Fibroblast of lung (primary cell): Measurements from ENCODE around the gene COPS6. TPM values are rescaled to one million over a fixed set of nuclear protein-coding genes. Genes with fewer than 3 reads are reported as not detected.

ENCODE experiments used
- DNase-seq, 2 donors: peaks; one replicate each; pipeline versions ENCODE4 v3.0.0 to v3.0.0-alpha.2; 2010; ENCODE audit warnings: low read depth in 2 of 2
- H2AFZ ChIP-seq: 2 replicates; pipeline ENCODE4 v1.5.1; 2012; ENCODE audit warnings: low read length, control low read depth, inconsistent platforms
- H3K27ac ChIP-seq: 2 replicates; pipeline ENCODE4 v1.5.1; 2011; ENCODE audit warnings: low read length, control low read depth; ENCODE audit not compliant: insufficient read depth
- H3K27me3 ChIP-seq: 2 replicates; pipeline ENCODE4 v1.5.1; 2011; ENCODE audit warnings: mild to moderate bottlenecking, low read length; ENCODE audit not compliant: control insufficient read depth, insufficient read depth
- H3K36me3 ChIP-seq: 2 replicates; pipeline ENCODE4 v1.5.1; 2011; ENCODE audit warnings: low read length; ENCODE audit not compliant: control insufficient read depth, insufficient read depth
- H3K4me1 ChIP-seq: 2 replicates; pipeline ENCODE4 v1.5.1; 2011; ENCODE audit warnings: low read length; ENCODE audit not compliant: control insufficient read depth, insufficient read depth; ENCODE audit errors: extremely low read depth
- H3K4me2 ChIP-seq: 2 replicates; pipeline ENCODE4 v1.5.1; 2011; ENCODE audit warnings: low read length, control low read depth; ENCODE audit not compliant: insufficient read depth; ENCODE audit errors: extremely low read depth
- H3K4me3 ChIP-seq, 4 experiments: fragments of 200-600 bp in 1 of 4; sonication (generic) in 1 of 4; replicated peaks in 1 of 4; 2 replicates each; pipeline ENCODE4 v1.5.1; 2011 to 2016; ENCODE audit warnings: low read length in 4 of 4, low read depth in 3 of 4, mild to moderate bottlenecking in 3 of 4, control low read depth in 2 of 4, inconsistent platforms in 1 of 4, mixed read lengths in 1 of 4; ENCODE audit not compliant: insufficient read depth in 1 of 4; ENCODE audit errors: control extremely low read depth in 1 of 4
- H3K79me2 ChIP-seq: 2 replicates; pipeline ENCODE4 v1.5.1; 2012; ENCODE audit warnings: mild to moderate bottlenecking, low read length, inconsistent platforms; ENCODE audit not compliant: control insufficient read depth, insufficient read depth
- H3K9ac ChIP-seq: 2 replicates; pipeline ENCODE4 v1.5.1; 2011; ENCODE audit warnings: mild to moderate bottlenecking, low read length, control low read depth; ENCODE audit not compliant: insufficient read depth
- H3K9me3 ChIP-seq: 2 replicates; pipeline ENCODE4 v1.5.1; 2012; ENCODE audit warnings: low read depth, low read length; ENCODE audit not compliant: control insufficient read depth, insufficient read depth
- H4K20me1 ChIP-seq: 2 replicates; pipeline ENCODE4 v1.5.1; 2011; ENCODE audit warnings: low read length; ENCODE audit not compliant: control insufficient read depth, insufficient read depth; ENCODE audit errors: extremely low read depth
- EZH2 ChIP-seq: IDR thresholded peaks from 2 replicates; pipeline ENCODE4 v1.5.1; 2012; ENCODE audit warnings: low read length, control low read depth, mild to moderate bottlenecking; ENCODE audit errors: missing control alignments
- polyA plus RNA-seq, 2 donors: library from polyadenylated mRNA; depleted of rRNA in 1 of 2; stranded (reverse) in 1 of 2; unstranded in 1 of 2; fragments of >200 nt; gene quantifications; 2 replicates each; pipeline ENCODE4 v1.2.1, GENCODE V29; 2011 to 2012; ENCODE audit warnings: missing spikeins in 1 of 2
- total RNA-seq: library from RNA; depleted of rRNA; stranded (reverse); fragments of >200 nt; gene quantifications from 2 replicates; pipeline ENCODE4 v1.2.1, GENCODE V29; 2014
- TF ChIP-seq, protein P1 (sequence below), 2 donors: IDR thresholded peaks in 1 of 2; conservative IDR thresholded peaks in 1 of 2; 1 replicate in 1 of 2; 2 replicates in 1 of 2; pipeline ENCODE4 v1.5.1; 2011 to 2012; ENCODE audit warnings: low read length in 2 of 2, control low read depth in 1 of 2, inconsistent platforms in 1 of 2, low read depth in 1 of 2, mild to moderate bottlenecking in 1 of 2

Gene COPS6
- total and polyA plus RNA-seq, 2 donors (not counting 1 experiment from before 2014, with no cell fraction given) = 71.0 to 188 TPM

DNA sequence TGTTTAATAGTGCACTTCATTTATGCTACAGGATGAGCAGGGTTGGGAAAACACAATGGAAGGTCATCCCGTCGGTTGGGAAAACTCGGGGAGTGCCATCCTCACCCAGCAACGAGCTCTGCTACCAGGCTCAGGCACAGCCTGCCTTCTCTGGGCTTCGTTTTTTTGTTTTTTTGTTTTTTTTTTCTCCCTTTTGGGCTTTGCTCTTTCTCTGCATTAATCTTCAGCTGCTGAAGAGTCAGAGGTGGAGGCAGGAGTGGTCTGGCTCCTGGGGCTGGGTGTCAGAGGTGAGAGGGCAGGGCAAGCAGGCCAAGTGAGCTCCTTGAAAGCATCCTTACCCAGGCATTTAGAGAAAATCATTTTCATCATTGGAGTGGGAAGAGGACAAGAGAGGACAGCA is 18.8 kb upstream of the COPS6 start:
- peaks cover 33% of the 10 kb centered on the region for H3K36me3 ChIP-seq
- H3K27me3 ChIP-seq = no peaks in the 10 kb centered on the region
- TF ChIP-seq EZH2 = no peak
- TF ChIP-seq, protein P1, sequence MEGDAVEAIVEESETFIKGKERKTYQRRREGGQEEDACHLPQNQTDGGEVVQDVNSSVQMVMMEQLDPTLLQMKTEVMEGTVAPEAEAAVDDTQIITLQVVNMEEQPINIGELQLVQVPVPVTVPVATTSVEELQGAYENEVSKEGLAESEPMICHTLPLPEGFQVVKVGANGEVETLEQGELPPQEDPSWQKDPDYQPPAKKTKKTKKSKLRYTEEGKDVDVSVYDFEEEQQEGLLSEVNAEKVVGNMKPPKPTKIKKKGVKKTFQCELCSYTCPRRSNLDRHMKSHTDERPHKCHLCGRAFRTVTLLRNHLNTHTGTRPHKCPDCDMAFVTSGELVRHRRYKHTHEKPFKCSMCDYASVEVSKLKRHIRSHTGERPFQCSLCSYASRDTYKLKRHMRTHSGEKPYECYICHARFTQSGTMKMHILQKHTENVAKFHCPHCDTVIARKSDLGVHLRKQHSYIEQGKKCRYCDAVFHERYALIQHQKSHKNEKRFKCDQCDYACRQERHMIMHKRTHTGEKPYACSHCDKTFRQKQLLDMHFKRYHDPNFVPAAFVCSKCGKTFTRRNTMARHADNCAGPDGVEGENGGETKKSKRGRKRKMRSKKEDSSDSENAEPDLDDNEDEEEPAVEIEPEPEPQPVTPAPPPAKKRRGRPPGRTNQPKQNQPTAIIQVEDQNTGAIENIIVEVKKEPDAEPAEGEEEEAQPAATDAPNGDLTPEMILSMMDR (conservative IDR thresholded peaks at IDR 0.05 in 1 of 2, IDR thresholded peaks at IDR 0.05 in 1 of 2; ENCODE audit: low read depth in 1 of 2, low read length in 2 of 2) = no peak
- no peaks in the 10 kb centered on the region for H4K20me1 ChIP-seq
- no peak overlapping the region for H3K9ac ChIP-seq
- H3K9me3 ChIP-seq = peaks cover 15% of the 10 kb centered on the region
- H3K4me3 ChIP-seq = no peak overlapping the region
- no peak for DNase-seq
- peaks cover 6% of the 10 kb centered on the region for H3K4me1 ChIP-seq
- H3K79me2 ChIP-seq = no peaks in the 10 kb centered on the region
- no peak overlapping the region for H2AFZ ChIP-seq
- H3K4me2 ChIP-seq = no peak overlapping the region
- H3K27ac ChIP-seq = no peak overlapping the region

DNA sequence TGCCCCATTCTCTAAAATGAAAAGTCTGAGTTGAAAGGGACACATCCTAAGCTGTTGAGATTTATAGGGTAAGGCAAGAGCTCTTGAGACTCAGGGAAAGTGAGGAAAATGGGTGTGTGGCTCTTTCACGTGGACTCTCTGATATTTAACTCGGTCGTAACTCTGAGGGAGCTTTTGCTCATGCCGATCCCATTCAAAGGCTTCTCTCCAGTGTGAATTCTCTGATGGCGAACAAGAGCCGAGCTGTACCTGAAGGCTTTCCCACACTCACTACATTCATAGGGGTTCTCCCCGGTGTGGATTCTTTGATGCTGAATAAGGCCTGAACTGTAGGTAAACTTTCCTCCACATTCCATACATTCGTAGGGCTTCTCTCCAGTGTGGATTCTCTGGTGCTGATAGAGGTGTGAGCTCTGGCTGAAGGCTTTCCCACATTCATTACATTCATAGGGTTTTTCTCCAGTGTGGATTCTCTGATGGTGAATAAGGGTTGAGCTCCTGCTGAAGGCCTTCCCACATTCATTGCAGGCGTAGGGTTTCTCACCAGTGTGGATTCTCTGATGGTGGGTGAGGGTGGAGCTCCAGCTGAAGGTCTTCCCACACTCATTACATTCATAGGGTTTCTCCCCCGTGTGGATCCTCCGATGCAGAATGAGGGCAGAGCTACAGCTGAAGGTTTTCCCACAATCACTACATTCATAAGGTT is 17.6 kb upstream of the COPS6 start:
- H3K36me3 ChIP-seq = peaks cover 37% of the 10 kb centered on the region
- no peak overlapping the region for H3K4me3 ChIP-seq
- H4K20me1 ChIP-seq = no peaks in the 10 kb centered on the region
- no peaks in the 10 kb centered on the region for H3K4me1 ChIP-seq
- no peak overlapping the region for H3K9ac ChIP-seq
- no peaks in the 10 kb centered on the region for H3K27me3 ChIP-seq
- DNase-seq = no peak
- H3K4me2 ChIP-seq = no peak overlapping the region
- no peak overlapping the region for H3K27ac ChIP-seq
- TF ChIP-seq, protein P1 (conservative IDR thresholded peaks at IDR 0.05 in 1 of 2, IDR thresholded peaks at IDR 0.05 in 1 of 2; ENCODE audit: low read depth in 1 of 2, low read length in 2 of 2) = no peak
- no peak for TF ChIP-seq EZH2
- H2AFZ ChIP-seq = no peak overlapping the region
- peaks cover 15% of the 10 kb centered on the region for H3K9me3 ChIP-seq
- H3K79me2 ChIP-seq = no peaks in the 10 kb centered on the region

DNA sequence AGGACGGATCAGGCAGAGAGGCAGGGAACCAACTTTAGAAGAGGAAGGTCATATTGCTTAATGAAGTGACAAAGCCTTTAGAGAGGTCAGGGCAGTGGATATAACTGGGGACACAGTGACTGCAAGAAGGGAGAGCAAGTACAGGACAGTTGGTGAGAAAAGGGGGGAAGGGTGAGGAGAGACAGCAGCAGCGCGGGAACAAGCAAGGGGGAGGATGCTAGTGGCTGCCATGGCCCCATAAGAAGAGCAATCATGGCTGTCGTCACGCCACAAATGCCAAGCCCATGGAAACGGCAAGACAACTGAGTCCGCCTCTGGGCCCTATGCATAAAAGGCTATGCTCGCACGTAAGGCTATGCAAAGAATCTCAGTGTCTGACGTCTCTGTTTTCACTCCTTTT is 16.3 kb upstream of the COPS6 start:
- Histone ChIP-seq H3K4me1 (no peaks in the 10 kb centered on the region), H3K9me3 (peaks cover 15% of the 10 kb centered on the region), H3K79me2 (peaks cover 8% of the 10 kb centered on the region), H2AFZ (no peak overlapping the region), H3K4me2 (no peak overlapping the region), H3K9ac (no peak overlapping the region), H3K27ac (no peak overlapping the region), H3K27me3 (no peaks in the 10 kb centered on the region), H3K4me3 (no peak overlapping the region), H4K20me1 (no peaks in the 10 kb centered on the region), H3K36me3 (peaks cover 43% of the 10 kb centered on the region)
- DNase-seq = no peak
- no peak for TF ChIP-seq EZH2
- TF ChIP-seq, protein P1 (conservative IDR thresholded peaks at IDR 0.05 in 1 of 2, IDR thresholded peaks at IDR 0.05 in 1 of 2; ENCODE audit: low read depth in 1 of 2, low read length in 2 of 2) = no peak
